ENCODE results near the gene MAD2L1.

The MAD2L1 gene

DNA sequence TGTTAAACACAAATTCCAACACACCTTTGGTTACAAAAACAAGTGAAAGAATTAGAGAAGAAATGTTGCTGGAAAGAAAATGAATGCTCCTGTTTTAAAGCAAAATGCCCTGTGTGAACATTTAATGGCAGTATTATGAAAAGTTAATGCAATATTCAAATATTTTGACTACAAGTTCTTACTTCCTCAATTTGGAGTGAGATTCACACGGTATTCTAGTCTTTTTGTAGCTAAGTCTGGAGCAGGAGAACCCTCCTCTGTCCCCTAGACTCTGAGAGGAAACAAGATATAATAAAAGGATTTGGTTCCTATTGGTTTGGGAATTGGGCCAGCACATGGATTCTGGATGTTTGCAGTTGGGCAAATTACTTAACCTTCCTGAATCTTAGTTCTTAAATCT, 12.7 kb downstream of the MAD2L1 start:
- POLR2A ChIA-PET, result no interaction called here
- TF ChIP-seq, protein P1, sequence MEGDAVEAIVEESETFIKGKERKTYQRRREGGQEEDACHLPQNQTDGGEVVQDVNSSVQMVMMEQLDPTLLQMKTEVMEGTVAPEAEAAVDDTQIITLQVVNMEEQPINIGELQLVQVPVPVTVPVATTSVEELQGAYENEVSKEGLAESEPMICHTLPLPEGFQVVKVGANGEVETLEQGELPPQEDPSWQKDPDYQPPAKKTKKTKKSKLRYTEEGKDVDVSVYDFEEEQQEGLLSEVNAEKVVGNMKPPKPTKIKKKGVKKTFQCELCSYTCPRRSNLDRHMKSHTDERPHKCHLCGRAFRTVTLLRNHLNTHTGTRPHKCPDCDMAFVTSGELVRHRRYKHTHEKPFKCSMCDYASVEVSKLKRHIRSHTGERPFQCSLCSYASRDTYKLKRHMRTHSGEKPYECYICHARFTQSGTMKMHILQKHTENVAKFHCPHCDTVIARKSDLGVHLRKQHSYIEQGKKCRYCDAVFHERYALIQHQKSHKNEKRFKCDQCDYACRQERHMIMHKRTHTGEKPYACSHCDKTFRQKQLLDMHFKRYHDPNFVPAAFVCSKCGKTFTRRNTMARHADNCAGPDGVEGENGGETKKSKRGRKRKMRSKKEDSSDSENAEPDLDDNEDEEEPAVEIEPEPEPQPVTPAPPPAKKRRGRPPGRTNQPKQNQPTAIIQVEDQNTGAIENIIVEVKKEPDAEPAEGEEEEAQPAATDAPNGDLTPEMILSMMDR (IDR thresholded peaks at IDR 0.05; ENCODE audit: control extremely low read depth, extremely low read depth, low read depth, missing control alignments), result no peak
- peak; percentile 17 for DNase-seq (ENCODE audit: extremely low spot score)
- CTCF ChIA-PET, result interaction anchor here (1.3 to 8.7 kb wide), 3 partner anchors 15 to 426 kb away, joined by 3 to 87 read pairs (median 3); partner anchors contain the start of gene PDE5A

DNA sequence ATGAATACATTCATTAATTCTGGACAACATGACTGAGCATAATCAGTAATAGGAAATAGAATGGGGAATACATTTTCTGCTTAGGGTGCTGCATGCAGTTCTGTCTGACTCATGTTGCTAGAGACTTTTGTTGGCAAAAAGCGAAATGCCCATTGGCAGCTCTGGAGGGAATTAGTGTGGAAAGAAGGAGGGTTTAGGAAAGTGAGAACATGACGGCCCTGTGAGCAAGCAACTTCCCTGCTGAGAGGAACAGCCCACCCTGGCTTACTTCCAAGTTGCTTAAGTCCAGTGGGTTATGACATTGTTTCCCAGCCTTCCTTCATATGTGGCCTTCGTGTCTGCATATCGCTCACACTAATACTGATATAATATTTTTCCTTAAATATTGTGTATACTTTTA, 13.8 kb downstream of the MAD2L1 start:
- no peak for DNase-seq (ENCODE audit: extremely low spot score)
- CTCF ChIA-PET, result interaction anchor here (8.7 kb wide), 1 partner anchor 424 kb away, joined by 87 read pairs; the partner anchor contains the start of gene PDE5A
- TF ChIP-seq, protein P1 (IDR thresholded peaks at IDR 0.05; ENCODE audit: control extremely low read depth, extremely low read depth, low read depth, missing control alignments), result no peak
- POLR2A ChIA-PET, result no interaction called here

DNA sequence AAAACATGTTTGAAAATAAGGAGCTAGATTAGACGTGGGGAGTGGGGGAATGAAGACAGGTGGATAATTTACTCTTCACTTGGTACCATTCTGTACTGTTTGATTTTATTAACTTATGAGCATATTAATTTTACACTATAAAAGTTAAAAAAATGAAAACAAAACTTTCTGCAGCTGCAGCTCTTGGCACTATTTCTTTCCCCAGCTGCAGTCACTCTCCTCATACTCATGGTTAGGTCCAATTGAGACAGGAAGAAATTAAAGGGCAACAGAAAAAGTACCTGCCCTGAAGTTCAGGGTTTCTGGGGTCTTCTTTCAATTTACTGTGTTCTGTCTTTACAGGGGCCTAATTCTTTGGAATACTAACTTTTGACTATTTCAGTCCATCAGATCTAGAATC, 15.4 kb downstream of the MAD2L1 start:
- CTCF ChIA-PET, result interaction anchor here (0.7 to 8.7 kb wide), 5 partner anchors 26 to 1256 kb away, joined by 3 to 87 read pairs (median 3); partner anchors contain the start of gene PDE5A
- POLR2A ChIA-PET, result no interaction called here
- DNase-seq (ENCODE audit: extremely low spot score), result no peak
- TF ChIP-seq, protein P1 (IDR thresholded peaks at IDR 0.05; ENCODE audit: control extremely low read depth, extremely low read depth, low read depth, missing control alignments), result no peak

DNA sequence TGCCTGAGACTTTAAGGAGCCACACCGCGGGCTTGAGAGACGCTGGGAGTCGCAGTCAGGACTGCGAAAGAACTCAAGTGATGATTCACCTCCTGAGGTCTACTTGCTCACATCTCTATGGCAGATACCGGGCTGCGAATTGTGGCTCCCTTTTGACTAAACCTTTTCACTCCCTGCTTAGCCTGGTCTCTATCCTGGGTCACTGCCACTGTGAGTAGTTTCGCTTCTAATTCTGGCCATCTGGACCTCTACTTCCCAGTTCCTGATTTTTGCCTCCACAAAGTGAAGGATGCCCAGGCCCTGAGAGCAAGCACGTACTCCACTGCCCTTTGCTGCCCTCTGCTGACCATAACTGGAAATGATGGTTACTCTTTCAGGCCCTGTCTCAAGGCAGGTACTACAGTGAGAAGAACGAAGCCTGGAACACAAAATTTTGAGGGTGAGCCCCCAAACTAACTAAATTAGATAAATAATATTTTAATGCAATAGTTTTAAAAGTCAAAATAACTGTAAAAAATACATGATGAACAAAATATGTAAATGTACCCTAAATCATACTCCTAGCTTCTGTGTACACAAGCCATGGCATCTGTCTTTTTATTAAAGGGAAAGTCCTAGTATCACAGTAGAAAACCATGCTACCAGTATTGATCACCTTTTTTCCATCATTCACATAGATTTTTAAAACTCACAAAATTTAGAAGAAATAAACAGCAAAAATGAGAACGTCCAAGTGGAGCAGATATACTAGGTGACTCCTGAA, 16.7 kb downstream of the MAD2L1 start:
- POLR2A ChIA-PET, result no interaction called here
- peak; percentile 51 for DNase-seq (ENCODE audit: extremely low spot score)
- CTCF ChIA-PET, result interaction anchor here (1.0 to 8.7 kb wide), 5 partner anchors 8 to 1068 kb away, joined by 3 to 87 read pairs (median 7); partner anchors contain the start of gene PDE5A
- TF ChIP-seq, protein P1 (IDR thresholded peaks at IDR 0.05; ENCODE audit: control extremely low read depth, extremely low read depth, low read depth, missing control alignments), result peak; percentile 88

DNA sequence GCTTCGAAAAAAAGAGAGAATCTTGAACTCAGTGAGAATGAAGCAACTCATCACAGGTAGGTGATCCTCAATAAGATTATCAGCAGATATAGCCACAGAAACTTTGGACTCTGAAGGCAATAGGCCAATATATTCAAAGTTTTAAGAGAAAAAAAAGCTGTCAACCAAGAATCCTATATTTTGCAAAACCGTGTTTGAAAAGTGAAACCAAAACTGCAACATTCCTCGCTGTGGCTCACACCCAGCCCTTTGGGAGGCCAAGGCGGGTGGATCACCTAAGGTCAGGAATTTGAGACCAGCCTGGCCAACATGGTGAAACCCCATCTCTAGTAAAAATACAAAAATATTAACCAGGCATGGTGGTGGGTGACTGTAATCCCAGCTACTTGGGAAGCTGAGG, 22.8 kb downstream of the MAD2L1 start:
- DNase-seq (ENCODE audit: extremely low spot score), result no peak
- ChIA-PET POLR2A (no interaction called here), CTCF (interaction anchor here (0.9 to 1.6 kb wide), 2 partner anchors 11 to 14 kb away, joined by 3 to 7 read pairs; no protein-coding TSS in a partner anchor)
- TF ChIP-seq, protein P1 (IDR thresholded peaks at IDR 0.05; ENCODE audit: control extremely low read depth, extremely low read depth, low read depth, missing control alignments), result no peak

DNA sequence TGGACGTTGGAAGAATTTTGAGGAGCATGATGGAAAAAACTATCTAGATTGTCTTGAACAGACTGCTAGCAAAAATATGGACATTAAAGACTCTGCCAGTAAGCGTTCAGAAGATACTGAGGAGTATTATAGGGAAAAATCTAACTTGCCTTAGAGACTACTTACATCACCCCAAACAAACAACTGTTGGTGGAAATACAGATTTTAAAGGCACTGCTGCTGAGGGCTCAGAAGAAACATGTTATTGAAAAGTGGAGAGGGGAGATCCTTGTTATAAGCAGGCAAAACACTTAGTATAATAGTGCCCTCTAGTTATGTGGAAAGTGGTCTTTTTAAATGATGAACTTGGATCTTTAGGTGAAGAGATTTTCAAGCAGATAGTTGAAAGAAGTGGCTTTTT, 29.2 kb downstream of the MAD2L1 start:
- ChIA-PET POLR2A (no interaction called here), CTCF (no interaction called here)
- TF ChIP-seq, protein P1 (IDR thresholded peaks at IDR 0.05; ENCODE audit: control extremely low read depth, extremely low read depth, low read depth, missing control alignments), result no peak
- DNase-seq (ENCODE audit: extremely low spot score), result no peak

Measured in GM10248 (cell line).